HG02610 (cell line): Measurements from ENCODE around the gene LRRC56.
"Not testable (repeated sequence)": the region's sequence is repeated elsewhere in the genome, so short reads cannot be mapped to it uniquely, and the experiment has no call there.

Source experiments
- ATAC-seq: cut with Tn5 transposase; IDR thresholded peaks from one replicate; pipeline ENCODE4 v1.9.1; 2021; ENCODE audit warnings: mild to moderate bottlenecking, moderate library complexity; ENCODE audit not compliant: unreplicated experiment

The LRRC56 gene

GRCh38 chr11:501001-501682, 36.2 kb upstream of the LRRC56 start:
- ATAC-seq: no peak

- ATAC-seq: no peak
Measured at GRCh38 chr11:501683-502287, 35.5 kb upstream of the LRRC56 start.

GRCh38 chr11:502288-503178, 34.8 kb upstream of the LRRC56 start:
- no peak for ATAC-seq

- ATAC-seq: no peak
Measured at GRCh38 chr11:503179-503981, 33.9 kb upstream of the LRRC56 start.

- ATAC-seq: no peak
Measured at GRCh38 chr11:504053-504993, 33.0 kb upstream of the LRRC56 start.

GRCh38 chr11:504994-505344, 32.4 kb upstream of the LRRC56 start:
- ATAC-seq: no peak

- ATAC-seq: peak; percentile 59
Measured at GRCh38 chr11:506238-506994, 30.9 kb upstream of the LRRC56 start.

- ATAC-seq: peak; percentile 32
Measured at GRCh38 chr11:506995-507726, 30.2 kb upstream of the LRRC56 start, which contains the start of gene RNH1. TSS of gene RNH1 (minus strand) at chr11:507242. CDS start at chr11:502162, 5,080 bp downstream.

GRCh38 chr11:507727-508515, 29.4 kb upstream of the LRRC56 start:
- ATAC-seq: no peak

GRCh38 chr11:508956-509355, 28.4 kb upstream of the LRRC56 start:
- no peak for ATAC-seq

GRCh38 chr11:512761-513595, 24.3 kb upstream of the LRRC56 start:
- ATAC-seq: no peak

GRCh38 chr11:514606-515005, 22.7 kb upstream of the LRRC56 start:
- ATAC-seq: no peak

GRCh38 chr11:515131-515530, 22.2 kb upstream of the LRRC56 start:
- no peak for ATAC-seq

- no peak for ATAC-seq
Measured at GRCh38 chr11:516400-516799, 20.9 kb upstream of the LRRC56 start.

- not testable (repeated sequence) for ATAC-seq
Measured at GRCh38 chr11:516918-517685, 20.2 kb upstream of the LRRC56 start.
